Parathyroid adenoma (tissue), 2 donors: ENCODE measurements around the gene GIGYF2.
A peak's percentile ranks its signal among the peaks of the same experiment; 100 is the strongest.
"Not testable (repeated sequence)": the region's sequence is repeated elsewhere in the genome, so short reads cannot be mapped to it uniquely, and the experiment has no call there.

Source experiments
- H2AFZ ChIP-seq: fragments of 300-600 bp; sonication (generic); one replicate; pipeline ENCODE4 v1.7.0; 2017; ENCODE audit warnings: antibody characterized with exemption, mild to moderate bottlenecking
- H3K27ac ChIP-seq: fragments of 300-600 bp; sonication (generic); one replicate; pipeline ENCODE4 v1.7.0; 2017
- H3K27me3 ChIP-seq: fragments of 300-600 bp; sonication (generic); one replicate; pipeline ENCODE4 v1.7.0; 2017; ENCODE audit warnings: low read length; ENCODE audit not compliant: control insufficient read depth, insufficient read depth
- H3K36me3 ChIP-seq: fragments of 300-600 bp; sonication (generic); one replicate; pipeline ENCODE4 v1.7.0; 2017; ENCODE audit warnings: low read length; ENCODE audit not compliant: control insufficient read depth, insufficient read depth
- H3K4me1 ChIP-seq: fragments of 300-600 bp; sonication (generic); one replicate; pipeline ENCODE4 v1.7.0; 2017; ENCODE audit warnings: control low read depth
- H3K4me2 ChIP-seq: fragments of 300-600 bp; sonication (generic); one replicate; pipeline ENCODE4 v1.7.0; 2017; ENCODE audit warnings: low read length
- H3K4me3 ChIP-seq: fragments of 300-600 bp; sonication (generic); one replicate; pipeline ENCODE4 v1.7.0; 2017; ENCODE audit warnings: low read depth, low read length
- H3K79me2 ChIP-seq: fragments of 300-600 bp; sonication (generic); one replicate; pipeline ENCODE4 v1.7.0; 2017; ENCODE audit warnings: control low read depth
- H3K9ac ChIP-seq: fragments of 300-600 bp; sonication (generic); one replicate; pipeline ENCODE4 v1.7.0; 2017; ENCODE audit warnings: mild to moderate bottlenecking
- H3K9me3 ChIP-seq: fragments of 300-600 bp; sonication (generic); one replicate; pipeline ENCODE4 v1.7.0; 2017; ENCODE audit warnings: low read length; ENCODE audit not compliant: control insufficient read depth
- CTCF ChIP-seq: fragments of 300-600 bp; sonication (generic); IDR thresholded peaks from one replicate; pipeline ENCODE4 v1.7.0; 2017; ENCODE audit warnings: antibody characterized with exemption, mild to moderate bottlenecking
- donor health status: primary hyperparathyroidism.

The GIGYF2 gene

GRCh38 chr2:232898592-232899543 is 201.7 kb downstream of the GIGYF2 start:
- H3K4me3 ChIP-seq: no peak overlapping the region
- TF ChIP-seq CTCF: no peak
- no peaks in the 10 kb centered on the region for H3K79me2 ChIP-seq
- H3K9me3 ChIP-seq: no peaks in the 10 kb centered on the region
- H3K9ac ChIP-seq: no peak overlapping the region
- H3K4me1 ChIP-seq: no peaks in the 10 kb centered on the region
- H3K36me3 ChIP-seq: no peaks in the 10 kb centered on the region
- H3K4me2 ChIP-seq: no peak overlapping the region
- H3K27ac ChIP-seq: no peak overlapping the region
- no peak overlapping the region for H2AFZ ChIP-seq
- no peaks in the 10 kb centered on the region for H3K27me3 ChIP-seq

- Histone ChIP-seq H3K36me3 (no peaks in the 10 kb centered on the region), H3K27ac (no peak overlapping the region), H3K4me3 (no peak overlapping the region), H2AFZ (no peak overlapping the region), H3K4me2 (no peak overlapping the region), H3K9ac (no peak overlapping the region), H3K4me1 (no peaks in the 10 kb centered on the region), H3K79me2 (no peaks in the 10 kb centered on the region), H3K27me3 (no peaks in the 10 kb centered on the region), H3K9me3 (no peaks in the 10 kb centered on the region)
- TF ChIP-seq CTCF: no peak
Observed at GRCh38 chr2:232900811-232901735, 203.9 kb downstream of the GIGYF2 start.

GRCh38 chr2:232901736-232902578 is 204.8 kb downstream of the GIGYF2 start:
- Histone ChIP-seq H3K4me3 (no peak overlapping the region), H3K9ac (no peak overlapping the region), H3K9me3 (no peaks in the 10 kb centered on the region), H2AFZ (no peak overlapping the region), H3K36me3 (no peaks in the 10 kb centered on the region), H3K4me1 (no peaks in the 10 kb centered on the region), H3K4me2 (no peak overlapping the region), H3K27ac (no peak overlapping the region), H3K27me3 (no peaks in the 10 kb centered on the region), H3K79me2 (no peaks in the 10 kb centered on the region)
- no peak for TF ChIP-seq CTCF

GRCh38 chr2:232903989-232904388 is 206.9 kb downstream of the GIGYF2 start:
- Histone ChIP-seq H3K27ac (no peak overlapping the region), H3K4me1 (no peaks in the 10 kb centered on the region), H3K79me2 (no peaks in the 10 kb centered on the region), H2AFZ (no peak overlapping the region), H3K9ac (no peak overlapping the region), H3K36me3 (no peaks in the 10 kb centered on the region), H3K4me2 (no peak overlapping the region), H3K9me3 (no peaks in the 10 kb centered on the region), H3K4me3 (no peak overlapping the region), H3K27me3 (no peaks in the 10 kb centered on the region)
- no peak for TF ChIP-seq CTCF

- not testable (repeated sequence) for H3K79me2 ChIP-seq, H3K9me3 ChIP-seq, H3K36me3 ChIP-seq, H2AFZ ChIP-seq, H3K4me1 ChIP-seq, H3K27ac ChIP-seq, H3K27me3 ChIP-seq, H3K9ac ChIP-seq
- H3K4me3 ChIP-seq: peak overlapping the region; percentile 27
- peak overlapping the region; percentile 59 for H3K4me2 ChIP-seq
Observed at GRCh38 chr2:232906867-232907717, 210.0 kb downstream of the GIGYF2 start.

- H3K4me1 ChIP-seq, H3K79me2 ChIP-seq, H3K27me3 ChIP-seq, H3K9ac ChIP-seq, H3K27ac ChIP-seq, H2AFZ ChIP-seq, H3K9me3 ChIP-seq, H3K36me3 ChIP-seq: not testable (repeated sequence)
- peak overlapping the region; percentile 59 for H3K4me2 ChIP-seq
- peak overlapping the region; percentile 27 for H3K4me3 ChIP-seq
Observed at GRCh38 chr2:232907718-232908085, 210.6 kb downstream of the GIGYF2 start.
